Measurements from ENCODE around the gene SLIT1. TPM values are rescaled to one million over a fixed set of nuclear protein-coding genes. Genes with fewer than 3 reads are reported as not detected.
A peak's percentile ranks its signal among the peaks of the same experiment; 100 is the strongest.

SLIT1 gene
- total RNA-seq, 1 donor from 2014 or later, result 25.5 TPM

- no peak overlapping the region for H3K4me3 Mint-ChIP-seq (ENCODE audit: low read depth)
- H3K4me1 Mint-ChIP-seq (ENCODE audit: low read depth), result peaks cover 24% of the 10 kb centered on the region
- H3K27ac Mint-ChIP-seq, result peak overlapping the region; percentile 25
- H3K9me3 Mint-ChIP-seq (ENCODE audit: low read depth), result no peaks in the 10 kb centered on the region
- H3K27me3 Mint-ChIP-seq, result no peaks in the 10 kb centered on the region
- no peak for DNase-seq (ENCODE audit: low spot score, unreplicated experiment)
- TF ChIP-seq, protein P1, sequence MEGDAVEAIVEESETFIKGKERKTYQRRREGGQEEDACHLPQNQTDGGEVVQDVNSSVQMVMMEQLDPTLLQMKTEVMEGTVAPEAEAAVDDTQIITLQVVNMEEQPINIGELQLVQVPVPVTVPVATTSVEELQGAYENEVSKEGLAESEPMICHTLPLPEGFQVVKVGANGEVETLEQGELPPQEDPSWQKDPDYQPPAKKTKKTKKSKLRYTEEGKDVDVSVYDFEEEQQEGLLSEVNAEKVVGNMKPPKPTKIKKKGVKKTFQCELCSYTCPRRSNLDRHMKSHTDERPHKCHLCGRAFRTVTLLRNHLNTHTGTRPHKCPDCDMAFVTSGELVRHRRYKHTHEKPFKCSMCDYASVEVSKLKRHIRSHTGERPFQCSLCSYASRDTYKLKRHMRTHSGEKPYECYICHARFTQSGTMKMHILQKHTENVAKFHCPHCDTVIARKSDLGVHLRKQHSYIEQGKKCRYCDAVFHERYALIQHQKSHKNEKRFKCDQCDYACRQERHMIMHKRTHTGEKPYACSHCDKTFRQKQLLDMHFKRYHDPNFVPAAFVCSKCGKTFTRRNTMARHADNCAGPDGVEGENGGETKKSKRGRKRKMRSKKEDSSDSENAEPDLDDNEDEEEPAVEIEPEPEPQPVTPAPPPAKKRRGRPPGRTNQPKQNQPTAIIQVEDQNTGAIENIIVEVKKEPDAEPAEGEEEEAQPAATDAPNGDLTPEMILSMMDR (IDR thresholded peaks at IDR 0.05; ENCODE audit: unreplicated experiment), result no peak
- peaks cover 12% of the 10 kb centered on the region for H3K36me3 Mint-ChIP-seq (ENCODE audit: insufficient read depth)
Measured at GRCh38 chr10:96959733-96960132, 226.0 kb downstream of the SLIT1 start.

GRCh38 chr10:96958071-96958470 is 227.7 kb downstream of the SLIT1 start:
- Mint-ChIP-seq H3K9me3 (ENCODE audit: low read depth) (no peaks in the 10 kb centered on the region), H3K4me3 (ENCODE audit: low read depth) (no peak overlapping the region), H3K27me3 (no peaks in the 10 kb centered on the region), H3K4me1 (ENCODE audit: low read depth) (peaks cover 24% of the 10 kb centered on the region), H3K36me3 (ENCODE audit: insufficient read depth) (peaks cover 16% of the 10 kb centered on the region), H3K27ac (no peak overlapping the region)
- TF ChIP-seq, protein P1 (IDR thresholded peaks at IDR 0.05; ENCODE audit: unreplicated experiment), result no peak
- no peak for DNase-seq (ENCODE audit: low spot score, unreplicated experiment)

DNA sequence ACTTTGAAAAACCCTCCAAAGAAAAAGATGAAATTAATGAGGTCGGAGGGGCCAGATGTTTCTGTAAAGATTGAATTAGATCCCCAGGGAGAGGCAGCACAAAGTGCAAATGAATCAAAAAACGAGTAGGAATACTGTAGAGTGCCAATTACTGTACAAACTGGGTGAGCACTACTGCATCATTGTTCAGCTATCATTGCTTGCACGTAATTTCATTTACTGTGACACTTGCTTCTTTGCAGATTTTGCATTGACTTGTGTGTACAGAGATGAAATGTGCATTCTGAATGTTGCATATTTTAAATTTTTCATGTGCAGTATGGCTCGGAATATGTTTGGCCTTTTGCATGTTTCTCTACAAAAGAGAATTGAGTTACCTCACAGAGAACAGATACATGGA is 230.0 kb downstream of the SLIT1 start:
- DNase-seq (ENCODE audit: low spot score, unreplicated experiment), result no peak
- no peaks in the 10 kb centered on the region for H3K27me3 Mint-ChIP-seq
- no peak overlapping the region for H3K4me3 Mint-ChIP-seq (ENCODE audit: low read depth)
- H3K9me3 Mint-ChIP-seq (ENCODE audit: low read depth), result no peaks in the 10 kb centered on the region
- no peak overlapping the region for H3K27ac Mint-ChIP-seq
- H3K4me1 Mint-ChIP-seq (ENCODE audit: low read depth), result peaks cover 22% of the 10 kb centered on the region
- TF ChIP-seq, protein P1 (IDR thresholded peaks at IDR 0.05; ENCODE audit: unreplicated experiment), result no peak
- H3K36me3 Mint-ChIP-seq (ENCODE audit: insufficient read depth), result peaks cover 22% of the 10 kb centered on the region

DNA sequence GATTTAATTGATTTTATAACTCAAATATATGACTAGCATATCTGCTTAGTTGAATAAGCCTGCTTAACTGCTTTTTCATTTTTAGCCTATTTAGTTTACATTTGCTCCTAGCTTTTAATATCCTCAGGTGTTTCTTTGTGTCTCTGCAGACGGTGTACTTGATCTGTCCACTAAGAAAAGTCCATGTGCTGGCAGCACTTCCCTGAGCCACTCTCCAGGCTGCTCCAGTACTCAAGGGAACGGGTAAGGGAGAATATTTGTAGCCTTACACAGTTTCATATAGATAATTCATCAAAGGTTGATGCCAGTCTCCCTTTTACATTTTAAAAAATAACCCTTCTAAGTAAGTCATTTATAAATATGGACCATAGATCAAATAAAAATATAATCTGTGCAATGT is 233.8 kb downstream of the SLIT1 start:
- peaks cover 22% of the 10 kb centered on the region for H3K36me3 Mint-ChIP-seq (ENCODE audit: insufficient read depth)
- no peak overlapping the region for H3K4me3 Mint-ChIP-seq (ENCODE audit: low read depth)
- H3K27me3 Mint-ChIP-seq, result no peaks in the 10 kb centered on the region
- H3K4me1 Mint-ChIP-seq (ENCODE audit: low read depth), result peaks cover 28% of the 10 kb centered on the region
- no peak for DNase-seq (ENCODE audit: low spot score, unreplicated experiment)
- no peaks in the 10 kb centered on the region for H3K9me3 Mint-ChIP-seq (ENCODE audit: low read depth)
- TF ChIP-seq, protein P1 (IDR thresholded peaks at IDR 0.05; ENCODE audit: unreplicated experiment), result no peak
- peak overlapping the region; percentile 71 for H3K27ac Mint-ChIP-seq

DNA sequence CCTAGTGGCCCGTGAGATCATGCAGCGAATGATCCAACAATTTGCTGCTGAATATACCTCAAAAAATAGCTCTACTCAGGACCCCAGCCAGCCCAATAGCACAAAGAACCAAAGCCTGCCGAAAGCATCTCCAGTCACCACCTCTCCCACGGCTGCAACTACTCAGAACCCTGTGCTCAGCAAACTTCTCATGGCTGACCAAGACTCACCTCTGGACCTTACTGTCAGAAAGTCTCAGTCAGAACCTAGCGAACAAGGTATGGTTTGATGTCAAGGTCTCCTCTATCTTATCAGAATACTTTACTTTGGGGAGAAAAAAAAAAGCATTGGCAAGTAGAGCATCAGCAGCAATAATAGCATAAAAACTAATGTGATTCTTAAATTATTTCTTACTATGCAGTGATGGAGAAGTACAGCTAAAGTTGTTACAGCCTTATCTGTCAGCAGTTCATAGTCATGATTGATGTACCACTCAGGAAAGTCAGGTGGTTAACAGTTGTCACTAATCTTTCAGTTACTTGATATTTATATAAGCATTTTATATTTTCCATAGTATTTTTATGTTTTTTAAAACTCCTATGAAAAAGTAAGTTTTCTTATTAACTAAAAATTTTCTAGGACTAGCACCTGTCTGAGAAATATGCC is 236.6 kb downstream of the SLIT1 start:
- Mint-ChIP-seq H3K27ac (peak overlapping the region; percentile 22), H3K27me3 (no peaks in the 10 kb centered on the region), H3K9me3 (ENCODE audit: low read depth) (no peaks in the 10 kb centered on the region), H3K4me3 (ENCODE audit: low read depth) (no peak overlapping the region), H3K4me1 (ENCODE audit: low read depth) (peaks cover 24% of the 10 kb centered on the region), H3K36me3 (ENCODE audit: insufficient read depth) (peaks cover 15% of the 10 kb centered on the region)
- DNase-seq (ENCODE audit: low spot score, unreplicated experiment), result no peak
- TF ChIP-seq, protein P1 (IDR thresholded peaks at IDR 0.05; ENCODE audit: unreplicated experiment), result no peak

Other genes with a start within 250 kb of the SLIT1 start
- gene ARHGAP19, start 106.7 kb upstream of the SLIT1 start, total RNA-seq, result 20.4 and 21.1 TPM in 2 replicates
- gene FRAT1, start 133.3 kb upstream of the SLIT1 start, total RNA-seq, result 15.7 and 16.7 TPM in 2 replicates
- 37.7 and 38.7 TPM in 2 replicates for gene FRAT2, start 148.8 kb upstream of the SLIT1 start, total RNA-seq
- gene RRP12, start 215.4 kb upstream of the SLIT1 start, total RNA-seq, result 33.5 and 36.6 TPM in 2 replicates
- gene PGAM1, start 240.2 kb upstream of the SLIT1 start, total RNA-seq, result 130 and 137 TPM in 2 replicates